ENCODE data around the gene HOPX.

The HOPX gene

GRCh38 chr4:56692576-56692975 is 11.5 kb upstream of the HOPX start:
- peaks cover 11% of the 10 kb centered on the region for H3K9me3 Mint-ChIP-seq
- DNase-seq = no peak
- H3K4me3 Mint-ChIP-seq = no peak overlapping the region
- peak overlapping the region; percentile 84 for H3K27ac Mint-ChIP-seq
- no peaks in the 10 kb centered on the region for H3K36me3 Mint-ChIP-seq (ENCODE audit: low read depth)
- TF ChIP-seq, protein P1, sequence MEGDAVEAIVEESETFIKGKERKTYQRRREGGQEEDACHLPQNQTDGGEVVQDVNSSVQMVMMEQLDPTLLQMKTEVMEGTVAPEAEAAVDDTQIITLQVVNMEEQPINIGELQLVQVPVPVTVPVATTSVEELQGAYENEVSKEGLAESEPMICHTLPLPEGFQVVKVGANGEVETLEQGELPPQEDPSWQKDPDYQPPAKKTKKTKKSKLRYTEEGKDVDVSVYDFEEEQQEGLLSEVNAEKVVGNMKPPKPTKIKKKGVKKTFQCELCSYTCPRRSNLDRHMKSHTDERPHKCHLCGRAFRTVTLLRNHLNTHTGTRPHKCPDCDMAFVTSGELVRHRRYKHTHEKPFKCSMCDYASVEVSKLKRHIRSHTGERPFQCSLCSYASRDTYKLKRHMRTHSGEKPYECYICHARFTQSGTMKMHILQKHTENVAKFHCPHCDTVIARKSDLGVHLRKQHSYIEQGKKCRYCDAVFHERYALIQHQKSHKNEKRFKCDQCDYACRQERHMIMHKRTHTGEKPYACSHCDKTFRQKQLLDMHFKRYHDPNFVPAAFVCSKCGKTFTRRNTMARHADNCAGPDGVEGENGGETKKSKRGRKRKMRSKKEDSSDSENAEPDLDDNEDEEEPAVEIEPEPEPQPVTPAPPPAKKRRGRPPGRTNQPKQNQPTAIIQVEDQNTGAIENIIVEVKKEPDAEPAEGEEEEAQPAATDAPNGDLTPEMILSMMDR (IDR thresholded peaks at IDR 0.05) = no peak
- peaks cover 13% of the 10 kb centered on the region for H3K4me1 Mint-ChIP-seq
- H3K27me3 Mint-ChIP-seq (ENCODE audit: low read depth, poor library complexity) = peaks cover 3% of the 10 kb centered on the region

GRCh38 chr4:56691425-56691824 is 10.3 kb upstream of the HOPX start:
- peaks cover 4% of the 10 kb centered on the region for H3K27me3 Mint-ChIP-seq (ENCODE audit: low read depth, poor library complexity)
- no peaks in the 10 kb centered on the region for H3K36me3 Mint-ChIP-seq (ENCODE audit: low read depth)
- TF ChIP-seq, protein P1 (IDR thresholded peaks at IDR 0.05) = no peak
- no peak for DNase-seq
- peaks cover 21% of the 10 kb centered on the region for H3K4me1 Mint-ChIP-seq
- no peak overlapping the region for H3K27ac Mint-ChIP-seq
- no peak overlapping the region for H3K4me3 Mint-ChIP-seq
- H3K9me3 Mint-ChIP-seq = peaks cover 11% of the 10 kb centered on the region

- DNase-seq = no peak
- Mint-ChIP-seq H3K27me3 (ENCODE audit: low read depth, poor library complexity) (peaks cover 6% of the 10 kb centered on the region), H3K4me3 (no peak overlapping the region), H3K4me1 (peaks cover 22% of the 10 kb centered on the region), H3K36me3 (ENCODE audit: low read depth) (no peaks in the 10 kb centered on the region), H3K9me3 (peaks cover 11% of the 10 kb centered on the region), H3K27ac (peak overlapping the region; percentile 64)
- TF ChIP-seq, protein P1 (IDR thresholded peaks at IDR 0.05) = no peak
Observed at GRCh38 chr4:56690393-56690792, 9.3 kb upstream of the HOPX start.

DNA sequence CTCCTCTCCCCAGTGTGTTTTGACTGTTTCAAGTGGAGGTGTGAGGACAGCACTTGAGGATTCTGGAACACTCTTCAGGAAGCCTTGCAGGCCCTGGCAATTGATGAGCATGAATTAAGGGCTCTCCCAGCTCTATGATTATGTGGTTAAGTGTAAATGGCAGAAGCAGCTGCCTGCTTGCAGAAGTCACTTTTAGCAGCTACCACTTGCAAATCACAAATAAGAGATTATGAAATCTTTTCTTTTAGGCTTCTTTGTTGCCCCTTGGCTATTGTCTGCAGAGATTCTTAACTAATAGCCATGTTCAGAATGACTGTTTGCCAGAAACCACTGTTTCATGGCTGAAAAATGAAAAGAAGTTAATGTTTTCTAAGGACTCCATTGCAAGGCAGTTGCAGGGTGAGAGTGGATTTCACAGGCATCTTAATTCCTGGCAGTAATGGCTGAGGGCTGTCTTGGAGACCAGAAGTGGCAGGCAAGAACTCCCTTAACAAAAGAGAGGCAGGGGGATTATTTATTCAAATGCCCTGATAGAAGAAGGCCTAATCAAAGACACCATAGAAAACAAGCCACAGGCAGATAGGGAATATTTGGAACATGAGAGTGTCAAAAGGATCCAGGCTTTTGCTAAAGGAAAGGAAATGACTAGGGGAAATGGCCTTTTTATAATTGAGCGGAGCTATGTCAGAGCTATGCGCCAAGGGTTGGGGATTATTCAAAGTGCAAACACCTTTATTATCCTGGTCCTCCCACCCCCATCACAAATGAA is 8.3 kb upstream of the HOPX start:
- peaks cover 5% of the 10 kb centered on the region for H3K9me3 Mint-ChIP-seq
- no peaks in the 10 kb centered on the region for H3K36me3 Mint-ChIP-seq (ENCODE audit: low read depth)
- DNase-seq = no peak

DNA sequence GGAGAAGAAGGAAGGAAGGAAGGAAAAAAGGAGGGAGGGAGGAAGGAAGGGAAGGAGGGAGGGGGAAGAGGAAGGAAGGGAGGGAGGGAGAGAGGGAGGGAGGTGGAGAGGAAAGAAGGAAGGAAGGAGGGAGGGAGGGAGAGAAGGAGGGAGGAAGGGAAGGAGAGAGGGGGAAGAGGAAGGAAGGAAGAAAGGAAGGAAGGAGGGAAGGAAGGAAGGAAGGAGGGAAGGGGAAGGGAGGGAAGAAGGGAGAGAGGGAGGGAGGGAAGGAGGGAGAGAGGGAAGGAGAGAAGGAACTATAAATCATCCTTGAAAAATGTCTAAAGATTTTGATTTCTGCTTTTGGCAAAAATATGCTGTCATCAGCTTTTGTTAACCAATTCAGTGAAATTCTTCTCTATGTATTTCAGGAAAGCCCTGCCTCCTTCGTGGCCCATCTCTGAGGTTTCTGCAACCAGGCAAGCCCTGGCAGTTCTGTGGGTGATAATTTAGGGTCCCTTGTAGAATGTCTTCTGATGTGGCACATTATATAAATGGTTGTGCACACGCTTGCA is 7.1 kb upstream of the HOPX start:
- H3K4me3 Mint-ChIP-seq = no peak overlapping the region
- H3K27me3 Mint-ChIP-seq (ENCODE audit: low read depth, poor library complexity) = peaks cover 6% of the 10 kb centered on the region
- TF ChIP-seq, protein P1 (IDR thresholded peaks at IDR 0.05) = no peak
- peaks cover 34% of the 10 kb centered on the region for H3K4me1 Mint-ChIP-seq
- H3K9me3 Mint-ChIP-seq = no peaks in the 10 kb centered on the region
- no peaks in the 10 kb centered on the region for H3K36me3 Mint-ChIP-seq (ENCODE audit: low read depth)
- DNase-seq = no peak
- no peak overlapping the region for H3K27ac Mint-ChIP-seq

More for the DNA sequence above, 8.3 kb upstream of the HOPX start:
- H3K27ac Mint-ChIP-seq = no peak overlapping the region
- no peak overlapping the region for H3K4me3 Mint-ChIP-seq
- H3K27me3 Mint-ChIP-seq (ENCODE audit: low read depth, poor library complexity) = peaks cover 6% of the 10 kb centered on the region
- H3K4me1 Mint-ChIP-seq = peaks cover 31% of the 10 kb centered on the region
- TF ChIP-seq, protein P1 (IDR thresholded peaks at IDR 0.05) = no peak

Measured in nephron progenitor cell (in vitro differentiated cells).